CD4-positive, alpha-beta T cell treated with Interleukin-1 beta for 1 hour (primary cell): ENCODE results near the gene CDC6.
"Not testable (repeated sequence)": the region's sequence is repeated elsewhere in the genome, so short reads cannot be mapped to it uniquely, and the experiment has no call there.

ENCODE experiments used
- DNase-seq, 2 donors: peaks; one replicate each; pipeline ENCODE4 v3.0.0-alpha.2; 2020 to 2022

The CDC6 gene

DNA sequence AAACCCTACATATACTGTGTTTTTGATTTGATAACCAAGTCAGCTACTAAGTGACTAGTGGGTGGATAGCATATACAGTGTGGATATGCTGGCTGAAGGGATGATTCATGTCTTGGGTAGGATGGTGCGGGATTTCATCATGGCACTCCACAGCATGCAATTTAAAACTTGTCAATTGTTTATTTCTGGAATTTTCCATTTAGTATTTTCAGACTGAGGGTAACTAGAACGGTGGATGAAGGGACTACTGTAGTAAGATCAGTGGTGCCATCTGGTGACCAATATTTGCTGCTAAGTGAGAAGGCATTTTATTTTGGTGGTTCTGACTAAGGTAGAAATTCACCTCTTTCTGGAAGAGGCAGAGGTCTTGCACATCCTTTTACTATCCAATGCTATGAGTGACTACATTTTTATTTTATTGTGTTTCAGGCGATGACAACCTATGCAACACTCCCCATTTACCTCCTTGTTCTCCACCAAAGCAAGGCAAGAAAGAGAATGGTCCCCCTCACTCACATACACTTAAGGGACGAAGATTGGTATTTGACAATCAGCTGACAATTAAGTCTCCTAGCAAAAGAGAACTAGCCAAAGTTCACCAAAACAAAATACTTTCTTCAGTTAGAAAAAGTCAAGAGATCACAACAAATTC lies 3.1 kb downstream of the CDC6 start:
- DNase-seq, result peak in 1 of 2 donors; percentile 54

DNA sequence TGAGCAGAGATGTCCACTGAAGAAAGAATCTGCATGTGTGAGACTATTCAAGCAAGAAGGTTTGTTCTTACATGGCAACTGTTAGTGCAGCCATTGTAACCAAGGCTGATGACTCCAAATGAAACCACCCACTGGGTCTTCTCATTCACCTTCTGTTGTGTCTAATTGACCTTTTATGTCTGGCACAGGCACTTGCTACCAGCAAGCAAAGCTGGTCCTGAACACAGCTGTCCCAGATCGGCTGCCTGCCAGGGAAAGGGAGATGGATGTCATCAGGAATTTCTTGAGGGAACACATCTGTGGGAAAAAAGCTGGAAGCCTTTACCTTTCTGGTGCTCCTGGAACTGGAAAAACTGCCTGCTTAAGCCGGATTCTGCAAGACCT lies 3.6 kb downstream of the CDC6 start:
- no peak for DNase-seq

DNA sequence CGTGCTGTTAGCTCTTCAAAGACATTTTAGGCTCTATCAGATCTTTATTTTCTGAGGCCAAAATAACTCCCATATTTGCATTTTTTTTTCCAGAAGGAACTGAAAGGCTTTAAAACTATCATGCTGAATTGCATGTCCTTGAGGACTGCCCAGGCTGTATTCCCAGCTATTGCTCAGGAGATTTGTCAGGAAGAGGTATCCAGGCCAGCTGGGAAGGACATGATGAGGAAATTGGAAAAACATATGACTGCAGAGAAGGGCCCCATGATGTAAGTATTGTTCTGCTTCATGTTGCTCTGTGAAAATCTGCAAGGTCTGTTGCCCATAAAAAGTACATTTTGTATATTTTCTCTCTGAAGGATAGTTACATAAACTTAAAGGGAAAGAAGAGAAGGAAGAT lies 5.7 kb downstream of the CDC6 start:
- DNase-seq, result no peak

DNA sequence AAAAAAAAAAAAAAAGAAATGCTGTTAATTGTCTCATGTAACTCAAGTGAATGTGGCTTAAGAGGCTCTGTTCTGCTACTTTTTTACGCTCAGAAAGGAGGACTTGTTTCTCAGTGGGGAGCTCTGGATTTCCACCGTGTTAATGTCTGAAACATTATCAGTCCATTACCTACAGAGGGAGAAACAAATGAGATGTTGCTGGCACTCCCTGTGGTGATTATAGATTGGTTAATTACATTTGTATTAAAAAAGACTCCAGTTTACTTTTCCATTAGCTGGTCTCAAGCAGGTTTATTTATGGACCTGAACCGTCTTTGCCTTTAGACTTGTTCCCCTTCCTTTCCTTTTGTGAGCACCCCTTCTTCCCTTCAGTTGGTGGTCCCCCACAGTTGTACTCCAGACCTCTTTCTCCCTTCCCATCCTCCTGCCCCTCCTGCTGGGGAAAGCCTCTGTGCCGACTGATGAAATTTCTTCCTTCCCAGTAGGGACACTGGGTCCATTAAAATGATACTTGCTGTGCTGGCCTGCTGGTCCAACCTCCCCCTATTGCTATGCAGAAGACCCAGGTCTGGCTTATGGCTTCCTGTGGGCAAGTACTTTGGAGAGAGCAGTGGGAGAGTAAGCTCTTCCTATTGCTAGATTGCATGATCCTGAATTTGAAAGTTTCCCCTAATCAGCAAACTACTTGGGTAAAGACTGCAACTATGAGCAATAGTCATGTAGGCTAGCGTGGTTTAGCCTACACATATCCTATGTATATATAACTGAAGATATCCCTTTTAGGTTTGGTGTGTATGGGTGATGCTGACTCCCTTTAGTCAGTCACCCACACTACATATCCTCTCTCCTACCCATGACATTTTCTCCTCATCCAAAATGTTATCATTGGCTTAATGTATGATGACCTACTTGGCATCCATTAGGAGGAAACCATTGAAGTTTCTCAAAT lies 8.1 kb downstream of the CDC6 start:
- DNase-seq, result no peak

DNA sequence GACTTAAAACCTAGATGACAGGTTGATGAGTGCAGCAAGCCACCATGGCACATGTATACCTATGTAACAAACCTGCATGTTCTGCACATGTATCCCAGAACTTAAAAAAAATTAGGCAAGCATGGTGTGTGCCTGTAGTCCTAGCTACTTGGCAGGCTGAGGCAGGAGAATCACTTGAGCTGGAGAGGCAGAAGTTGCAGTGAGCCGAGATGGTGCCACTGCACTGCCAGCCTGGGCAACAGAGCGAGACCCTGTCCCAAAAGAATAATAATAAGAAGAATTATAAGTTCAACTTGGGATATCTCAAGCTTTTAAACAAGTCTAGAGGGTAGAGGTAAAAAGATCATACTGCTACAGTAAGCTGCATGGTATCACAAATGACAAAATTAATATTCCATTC lies 9.8 kb downstream of the CDC6 start:
- DNase-seq, result no peak

DNA sequence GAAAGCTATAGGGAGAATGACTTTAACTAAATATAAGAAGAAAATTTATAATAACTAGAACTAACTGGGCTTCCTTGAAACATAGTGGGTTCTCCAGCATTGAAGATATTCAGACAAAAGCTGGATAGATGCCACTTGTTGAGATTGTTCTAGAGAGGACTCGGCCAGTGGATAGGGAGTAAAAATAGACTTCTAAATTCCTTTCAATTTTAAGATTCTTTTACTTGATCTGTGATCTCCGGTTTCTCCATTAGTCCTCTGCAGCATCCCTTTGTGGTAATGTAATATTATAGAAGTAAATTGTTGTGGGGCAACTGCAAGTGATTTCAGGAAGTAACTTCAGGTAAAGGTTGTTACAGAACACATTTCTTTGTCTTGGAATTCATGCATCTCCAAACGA lies 11.0 kb downstream of the CDC6 start:
- no peak for DNase-seq

DNA sequence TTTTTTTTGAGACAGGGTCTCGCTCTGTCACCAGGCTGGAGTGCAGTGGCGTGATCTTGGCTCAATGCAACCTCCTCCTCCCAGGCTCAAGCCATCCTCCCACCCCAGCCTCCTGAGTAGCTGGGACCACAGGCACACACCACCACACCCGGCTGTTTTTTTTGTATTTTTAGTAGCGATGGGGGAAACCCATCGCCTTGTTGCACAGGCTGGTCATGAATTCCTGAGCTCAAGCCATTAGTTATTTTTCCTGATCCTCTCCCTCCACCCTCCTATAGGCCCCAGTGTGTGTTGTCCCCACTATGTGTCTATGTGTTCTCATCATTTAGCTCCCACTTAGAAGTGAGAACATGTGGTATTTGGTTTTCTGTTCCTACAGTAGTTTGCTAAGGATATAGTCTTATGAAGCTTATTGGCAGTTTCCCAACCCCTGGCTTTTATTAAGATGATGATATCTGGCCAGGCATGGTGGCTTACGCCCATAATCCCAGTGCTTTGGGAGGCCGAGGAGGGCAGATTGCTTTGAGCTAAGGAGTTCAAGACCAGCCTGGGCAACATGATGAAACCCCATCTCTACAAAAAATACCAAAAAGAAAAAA lies 11.6 kb downstream of the CDC6 start:
- not testable (repeated sequence) for DNase-seq

DNA sequence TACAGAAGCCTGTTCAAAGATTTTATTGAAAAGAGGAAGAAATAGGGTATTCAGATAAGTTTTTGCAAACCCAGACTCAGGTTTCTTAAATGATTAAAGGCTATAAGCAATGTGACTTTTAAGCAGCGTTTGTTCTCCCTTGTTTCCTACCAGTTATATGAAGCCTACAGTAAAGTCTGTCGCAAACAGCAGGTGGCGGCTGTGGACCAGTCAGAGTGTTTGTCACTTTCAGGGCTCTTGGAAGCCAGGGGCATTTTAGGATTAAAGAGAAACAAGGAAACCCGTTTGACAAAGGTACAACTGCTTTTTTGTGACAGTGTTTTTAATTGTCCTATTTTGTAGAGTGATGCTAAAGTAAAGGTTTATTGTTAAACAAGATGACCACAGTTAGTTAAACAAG lies 13.6 kb downstream of the CDC6 start:
- no peak for DNase-seq

DNA sequence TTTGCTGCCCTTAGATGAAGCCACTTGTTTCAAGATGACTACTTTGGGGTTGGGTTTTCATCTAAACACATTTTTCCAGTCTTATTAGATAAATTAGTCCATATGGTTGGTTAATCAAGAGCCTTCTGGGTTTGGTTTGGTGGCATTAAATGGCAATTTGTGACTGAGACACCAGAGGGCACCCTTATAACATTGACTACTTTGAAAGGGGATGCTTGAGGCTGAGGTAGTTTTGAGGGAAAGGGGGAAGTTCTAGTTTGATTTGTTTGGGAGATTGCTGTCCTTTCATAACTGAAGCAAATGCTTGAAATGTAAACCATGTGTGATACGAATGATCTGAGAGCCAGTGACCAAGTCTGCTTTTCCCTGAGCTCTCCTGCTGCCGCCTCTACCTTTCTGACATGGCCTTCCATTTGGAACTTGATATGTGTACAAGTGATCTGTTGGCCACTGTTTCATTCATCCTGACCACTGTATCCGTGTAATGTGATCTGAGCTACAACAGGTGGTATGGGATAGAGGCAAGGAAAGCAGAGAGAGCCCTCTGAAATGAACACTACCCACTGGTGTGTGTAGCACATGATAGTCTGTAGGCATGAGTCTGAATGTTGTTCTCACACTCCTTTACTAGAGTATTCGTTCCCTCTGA lies 15.5 kb downstream of the CDC6 start:
- DNase-seq, result peak; percentile 65 to 80

DNA sequence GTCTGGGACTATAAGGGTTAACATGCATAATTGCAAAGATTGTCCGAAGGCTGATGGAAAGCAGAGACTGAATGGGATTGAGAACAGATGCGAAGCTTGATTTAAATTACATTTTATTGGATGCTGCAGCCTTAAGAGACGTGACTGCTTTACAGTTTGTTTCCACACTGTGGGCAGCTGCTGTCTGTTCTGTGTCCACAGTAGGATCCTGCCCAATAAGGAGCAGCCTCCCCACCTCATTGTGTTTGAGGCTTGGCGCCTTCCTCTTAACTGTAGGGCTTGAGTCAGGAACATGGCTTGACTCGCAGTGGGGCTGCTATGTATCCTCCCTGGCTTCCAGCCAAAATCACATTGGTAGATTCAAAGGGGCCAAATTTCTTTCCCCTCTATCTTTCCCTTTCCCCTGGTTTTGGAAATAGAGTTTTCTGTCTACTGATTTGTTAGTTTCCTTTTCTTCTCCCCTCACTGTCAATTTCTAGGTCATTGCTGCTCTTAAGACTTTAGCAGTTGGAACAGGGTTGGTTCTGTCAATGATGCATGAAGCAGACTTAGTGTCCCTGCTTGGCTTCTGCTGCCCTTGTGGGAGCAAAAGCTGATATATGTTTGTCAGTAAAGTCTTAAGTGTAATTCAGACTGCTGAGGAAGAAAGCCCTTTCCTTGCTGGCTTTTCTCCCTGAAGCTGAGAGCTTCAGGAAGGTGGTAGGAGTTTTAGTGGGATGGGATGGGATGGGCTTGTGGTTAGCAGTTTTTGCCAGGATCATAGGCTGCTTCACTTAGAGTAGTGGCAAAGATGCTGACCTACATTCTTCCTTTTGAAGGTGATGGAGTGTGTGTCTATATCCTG lies 16.3 kb downstream of the CDC6 start:
- DNase-seq, result no peak

DNA sequence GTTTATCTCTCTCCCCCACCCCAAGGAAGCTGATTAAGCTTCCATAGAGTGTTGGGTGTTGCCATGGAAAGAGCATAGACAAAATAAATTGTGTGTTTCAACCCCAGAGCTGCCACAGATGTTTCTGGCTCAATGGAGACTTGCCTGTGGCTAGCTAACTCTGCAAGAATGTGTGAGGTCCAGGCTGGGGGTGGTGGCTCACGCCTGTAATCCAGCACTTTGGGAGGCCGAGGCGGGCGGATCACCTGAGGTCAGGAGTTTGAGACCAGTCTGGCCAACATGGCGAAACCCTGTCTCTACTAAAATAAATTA lies 16.8 kb downstream of the CDC6 start:
- DNase-seq, result not testable (repeated sequence)

DNA sequence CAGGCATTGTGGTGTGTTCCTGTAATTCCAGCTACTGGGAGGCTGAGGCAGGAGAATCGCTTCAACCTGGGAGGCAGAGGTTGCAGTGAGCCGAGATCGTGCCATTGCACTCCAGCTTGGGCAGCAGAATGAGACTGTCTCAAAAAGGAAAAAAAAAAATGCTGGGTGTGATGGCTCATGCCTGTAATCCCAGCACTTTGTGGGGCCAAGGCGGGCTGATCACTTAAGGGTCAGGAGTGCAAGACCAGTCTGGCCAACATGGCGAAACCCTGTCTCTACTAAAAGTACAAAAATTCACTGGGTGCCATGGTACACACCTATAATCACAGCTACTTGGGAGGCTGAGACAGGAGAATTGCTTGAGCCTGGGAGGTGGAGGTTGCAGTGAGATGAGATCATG lies 17.2 kb downstream of the CDC6 start:
- not testable (repeated sequence) for DNase-seq

DNA sequence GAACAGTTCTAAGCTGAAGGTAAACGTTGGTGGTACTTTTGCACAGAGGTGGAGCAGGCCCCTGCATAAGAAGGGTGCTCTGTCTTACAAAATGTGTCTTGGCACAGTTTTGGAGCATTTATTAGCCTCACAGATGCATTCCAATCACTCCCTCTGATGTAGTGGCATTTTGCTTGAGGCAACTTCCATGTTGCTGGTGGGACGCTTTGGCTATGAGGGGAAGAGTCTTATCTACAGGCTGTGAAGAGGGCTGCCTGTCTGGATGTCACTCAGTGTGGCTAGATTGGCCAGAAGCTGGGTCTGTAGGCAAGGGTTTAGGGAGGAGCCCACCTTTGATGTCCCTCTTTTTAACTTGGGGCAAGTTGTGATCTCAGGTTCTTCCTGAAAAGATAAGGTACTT lies 18.7 kb downstream of the CDC6 start:
- DNase-seq, result no peak

DNA sequence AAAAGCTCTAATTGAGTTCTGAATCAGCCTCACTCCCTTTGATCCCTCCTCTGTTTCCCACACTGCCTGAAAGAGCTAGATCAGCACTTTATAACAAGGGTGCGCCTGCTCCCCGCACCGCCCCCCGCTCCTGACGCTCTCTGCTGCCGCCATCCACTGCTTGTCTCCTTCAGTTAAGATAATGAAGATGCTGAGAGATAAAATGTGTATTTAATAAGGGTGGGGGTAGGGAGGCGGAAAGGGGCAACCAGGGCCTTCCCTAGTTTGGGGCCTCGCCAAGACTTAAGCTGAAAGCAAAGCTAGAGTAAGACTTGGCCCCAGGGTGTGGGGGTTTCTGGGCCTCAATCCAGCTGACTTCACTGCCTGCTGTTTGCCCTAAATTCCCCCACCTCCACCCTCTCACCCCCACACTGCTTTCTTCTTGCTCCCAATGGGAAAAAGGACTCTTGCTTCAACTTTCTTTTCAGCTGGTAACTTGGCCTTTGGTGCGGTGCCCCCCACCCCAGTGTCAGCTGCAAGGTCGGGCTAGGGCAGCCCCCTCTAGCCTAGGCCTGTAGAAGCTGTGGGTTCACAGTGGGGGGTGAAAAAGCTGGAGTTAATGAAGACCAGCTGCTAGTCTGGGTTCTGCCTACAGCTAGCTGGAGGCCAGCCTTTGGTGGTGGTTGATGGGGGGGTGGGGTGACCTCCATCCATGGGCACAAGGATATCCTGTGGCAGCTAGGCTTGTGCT lies 19.5 kb downstream of the CDC6 start:
- DNase-seq, result no peak

DNA sequence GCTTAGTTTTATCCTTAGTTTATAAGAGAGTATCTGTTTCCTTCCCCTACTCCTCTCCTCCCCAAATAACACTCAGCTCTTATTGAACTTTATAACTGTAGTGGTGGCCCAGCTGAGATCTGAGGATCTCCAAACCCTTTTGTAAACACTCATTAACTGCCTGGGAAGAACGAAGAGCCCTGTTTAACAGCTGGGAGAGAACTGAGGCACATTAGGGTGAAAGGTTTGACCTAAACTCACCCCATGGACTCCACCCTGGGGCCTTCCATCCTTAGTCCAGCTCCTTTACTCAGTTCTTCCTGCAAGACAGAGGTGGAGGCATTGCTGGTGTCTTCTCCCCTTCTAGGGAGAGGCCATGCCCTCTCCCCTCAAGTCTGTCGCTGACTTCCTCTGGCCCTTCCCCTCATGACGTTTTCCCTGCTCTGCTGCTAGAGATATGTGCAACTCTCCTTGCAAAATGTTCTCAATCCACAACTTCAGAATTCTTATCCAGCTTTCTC lies 20.1 kb downstream of the CDC6 start:
- DNase-seq, result no peak

DNA sequence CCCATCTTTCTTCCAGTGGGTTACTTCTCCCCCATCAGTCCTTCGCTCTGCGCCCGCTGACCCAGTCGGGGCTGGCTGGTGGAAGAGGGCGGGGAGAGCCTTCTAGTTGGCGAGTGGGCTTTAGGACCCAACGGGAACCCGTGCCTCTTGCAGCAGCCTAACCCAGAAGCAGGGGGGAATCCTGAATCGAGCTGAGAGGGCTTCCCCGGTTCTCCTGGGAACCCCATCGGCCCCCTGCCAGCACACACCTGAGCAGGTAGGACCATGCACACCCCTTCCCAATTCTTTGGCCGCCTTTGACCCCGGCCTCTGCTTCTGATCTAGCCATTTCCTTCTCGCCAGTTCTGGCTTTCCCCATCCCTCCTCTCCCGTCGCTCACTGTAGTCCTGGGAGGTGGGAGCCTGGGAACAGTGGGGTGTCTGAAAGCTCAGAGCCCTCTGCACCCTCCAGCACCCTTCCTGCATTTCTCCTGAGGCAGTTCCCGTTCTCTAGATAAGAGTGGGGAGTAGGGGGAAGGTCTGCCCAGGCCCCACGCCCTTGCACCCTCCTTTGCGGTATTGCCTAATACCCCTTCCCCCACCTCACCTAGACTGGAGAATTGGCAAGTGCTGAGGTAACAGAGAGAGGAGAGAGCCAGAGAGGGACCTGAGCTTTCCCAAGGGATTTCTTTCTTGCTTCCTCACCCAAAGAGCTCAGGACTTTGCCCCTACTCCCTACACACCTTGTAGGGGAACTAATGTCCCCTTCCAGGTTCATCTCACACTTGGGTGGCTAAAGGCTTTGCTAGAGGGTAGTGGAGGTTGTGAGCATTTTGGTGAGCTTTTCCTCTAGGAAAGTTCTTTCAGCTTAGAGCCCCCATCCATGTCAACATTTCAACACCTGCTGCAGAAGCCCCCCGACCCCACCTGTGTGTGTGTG lies 21.6 kb downstream of the CDC6 start, which contains the start of gene RARA:
Gene RARA, plus strand, starts transcription at position 150 of the 918 bp plus-strand sequence. CDS start 22,039 bp downstream, outside the sequence.
- DNase-seq, result no peak

DNA sequence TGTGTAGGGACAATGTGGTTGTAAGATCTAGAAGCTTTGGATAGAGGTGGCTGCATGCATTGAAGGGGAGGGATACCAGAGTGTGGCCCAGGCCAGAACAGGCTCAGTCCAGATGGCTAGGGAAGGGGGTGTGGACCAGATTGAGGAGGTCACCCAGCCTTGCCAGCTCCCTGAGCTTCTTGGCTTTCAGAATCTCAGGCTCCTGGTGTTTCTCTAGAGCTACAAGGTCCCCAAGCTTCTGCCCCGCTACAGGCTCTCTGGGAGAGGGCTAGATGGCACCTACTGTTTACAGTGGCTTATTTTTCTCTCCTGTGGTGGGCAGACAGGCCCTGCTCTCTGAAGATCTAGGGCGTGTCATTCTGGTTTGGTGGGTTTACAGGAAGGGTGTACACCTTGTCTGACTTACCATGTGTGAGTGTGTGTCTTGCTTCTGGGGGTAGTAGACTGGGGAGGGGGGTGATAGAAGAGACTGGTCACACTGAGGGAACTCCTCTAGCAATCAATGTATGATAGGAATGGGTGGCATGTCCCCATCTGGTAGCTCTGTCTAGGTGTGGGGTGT lies 22.4 kb downstream of the CDC6 start:
- DNase-seq, result no peak

DNA sequence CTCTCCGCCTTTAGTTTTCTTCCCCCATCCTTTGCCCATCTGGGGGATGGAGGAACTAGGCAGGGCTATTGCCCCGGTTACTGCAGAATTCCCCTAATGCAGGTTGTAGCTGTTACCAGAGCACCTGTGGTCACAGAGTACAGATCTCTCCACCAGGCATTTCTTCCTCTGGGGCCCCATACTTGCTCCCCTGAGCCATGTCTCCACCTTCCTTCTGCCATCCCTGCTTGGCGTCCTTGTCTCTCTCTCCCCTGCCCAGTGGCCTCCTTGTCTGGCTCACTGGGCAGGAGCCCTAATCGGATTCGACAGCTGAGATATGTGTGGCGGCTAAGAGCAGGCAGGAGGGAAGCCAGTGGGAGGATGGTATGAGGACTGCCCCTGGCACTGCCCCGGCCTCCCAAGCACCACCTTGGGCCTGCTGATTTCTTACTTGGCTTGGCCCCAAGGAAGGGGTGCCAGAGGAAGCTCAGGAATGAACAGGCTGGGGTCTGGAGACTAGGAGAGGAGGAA lies 23.3 kb downstream of the CDC6 start:
- no peak for DNase-seq

DNA sequence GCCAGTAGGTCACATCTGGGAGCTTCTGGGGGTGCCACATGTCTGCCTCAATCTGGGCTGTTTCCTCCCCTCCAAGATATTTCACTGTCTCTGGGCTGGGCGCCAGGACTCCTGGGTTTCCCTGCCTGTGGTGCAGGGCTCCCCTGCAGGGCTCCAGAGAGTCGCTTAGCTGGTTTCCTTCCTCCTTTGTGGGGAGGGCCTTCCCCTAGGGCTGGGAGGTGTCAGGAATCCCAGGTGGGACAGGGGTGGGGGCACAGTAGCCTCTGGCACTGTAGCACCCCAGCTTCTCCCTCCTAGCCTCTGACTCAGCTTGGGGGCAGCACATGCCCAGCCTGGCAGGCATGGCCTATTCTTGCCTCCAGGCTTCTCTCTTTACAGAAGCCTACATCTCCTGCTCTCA lies 23.9 kb downstream of the CDC6 start:
- no peak for DNase-seq
